ENCODE measurements around the gene TTC32. TPM values are rescaled to one million over a fixed set of nuclear protein-coding genes. Genes with fewer than 3 reads are reported as not detected.
A peak's percentile ranks its signal among the peaks of the same experiment; 100 is the strongest.

The TTC32 gene
- polyA plus RNA-seq, 4 donors: 11.6 to 21.7 (median 18.3) TPM

- Histone ChIP-seq H3K27me3 (ENCODE audit: control insufficient read depth in 3 of 3, insufficient read depth in 3 of 3, low read length in 3 of 3) (no peaks in the 10 kb centered on the region), H3K27ac (ENCODE audit: low read depth in 1 of 3, low read length in 2 of 3) (no peak overlapping the region), H3K4me1 (ENCODE audit: control insufficient read depth in 3 of 3, insufficient read depth in 2 of 3, low read depth in 1 of 3, low read length in 2 of 3) (no peaks in the 10 kb centered on the region), H3K4me3 (ENCODE audit: low read depth in 1 of 3, low read length in 3 of 3) (no peak overlapping the region), H3K36me3 (ENCODE audit: control insufficient read depth in 3 of 3, insufficient read depth in 2 of 3, low read depth in 1 of 3, low read length in 3 of 3) (peaks cover 0 to 22% (median 0%) of the 10 kb centered on the region in 3 donors), H3K9me3 (ENCODE audit: control insufficient read depth in 2 of 2, insufficient read depth in 1 of 2, low read depth in 1 of 2, low read length in 1 of 2) (no peaks in the 10 kb centered on the region)
- DNase-seq (no peak), FAIRE-seq (no peak)
- 77 to 87% (median 78%) methylated on average over 4 of the region's 4 CpGs for WGBS, 3 donors
Measured at GRCh38 chr2:19876751-19877150, 25.0 kb downstream of the TTC32 start.

GRCh38 chr2:19875280-19875679 is 26.5 kb downstream of the TTC32 start:
- Histone ChIP-seq H3K4me3 (ENCODE audit: low read depth in 1 of 3, low read length in 3 of 3) (no peak overlapping the region), H3K27me3 (ENCODE audit: control insufficient read depth in 3 of 3, insufficient read depth in 3 of 3, low read length in 3 of 3) (no peaks in the 10 kb centered on the region), H3K36me3 (ENCODE audit: control insufficient read depth in 3 of 3, insufficient read depth in 2 of 3, low read depth in 1 of 3, low read length in 3 of 3) (peaks cover 0 to 27% (median 0%) of the 10 kb centered on the region in 3 donors), H3K9me3 (ENCODE audit: control insufficient read depth in 2 of 2, insufficient read depth in 1 of 2, low read depth in 1 of 2, low read length in 1 of 2) (no peaks in the 10 kb centered on the region), H3K27ac (ENCODE audit: low read depth in 1 of 3, low read length in 2 of 3) (no peak overlapping the region), H3K4me1 (ENCODE audit: control insufficient read depth in 3 of 3, insufficient read depth in 2 of 3, low read depth in 1 of 3, low read length in 2 of 3) (no peaks in the 10 kb centered on the region)
- DNase-seq (no peak), FAIRE-seq (no peak)
- 93 to 97% (median 97%) methylated on average over 1 of the region's 1 CpG for WGBS, 3 donors

- Histone ChIP-seq H3K36me3 (ENCODE audit: control insufficient read depth in 3 of 3, insufficient read depth in 2 of 3, low read depth in 1 of 3, low read length in 3 of 3) (peaks cover 0 to 25% (median 0%) of the 10 kb centered on the region in 3 donors), H3K27me3 (ENCODE audit: control insufficient read depth in 3 of 3, insufficient read depth in 3 of 3, low read length in 3 of 3) (no peaks in the 10 kb centered on the region), H3K4me3 (ENCODE audit: low read depth in 1 of 3, low read length in 3 of 3) (no peak overlapping the region), H3K27ac (ENCODE audit: low read depth in 1 of 3, low read length in 2 of 3) (no peak overlapping the region), H3K4me1 (ENCODE audit: control insufficient read depth in 3 of 3, insufficient read depth in 2 of 3, low read depth in 1 of 3, low read length in 2 of 3) (no peaks in the 10 kb centered on the region), H3K9me3 (ENCODE audit: control insufficient read depth in 2 of 2, insufficient read depth in 1 of 2, low read depth in 1 of 2, low read length in 1 of 2) (no peaks in the 10 kb centered on the region)
- no peak for DNase-seq
- FAIRE-seq: no peak
- 87 to 93% (median 87%) methylated on average over 3 of the region's 3 CpGs for WGBS, 3 donors
Measured at GRCh38 chr2:19874726-19875125, 27.1 kb downstream of the TTC32 start.

- no peaks in the 10 kb centered on the region for H3K27me3 ChIP-seq (ENCODE audit: control insufficient read depth in 3 of 3, insufficient read depth in 3 of 3, low read length in 3 of 3)
- WGBS, 3 donors: 78 to 85% (median 82%) methylated on average over 5 of the region's 5 CpGs
- H3K27ac ChIP-seq (ENCODE audit: low read depth in 1 of 3, low read length in 2 of 3): no peak overlapping the region
- no peak for FAIRE-seq
- peaks cover 0 to 16% (median 0%) of the 10 kb centered on the region in 3 donors for H3K36me3 ChIP-seq (ENCODE audit: control insufficient read depth in 3 of 3, insufficient read depth in 2 of 3, low read depth in 1 of 3, low read length in 3 of 3)
- H3K4me3 ChIP-seq (ENCODE audit: low read depth in 1 of 3, low read length in 3 of 3): no peak overlapping the region
- no peak for DNase-seq
- H3K4me1 ChIP-seq (ENCODE audit: control insufficient read depth in 3 of 3, insufficient read depth in 2 of 3, low read depth in 1 of 3, low read length in 2 of 3): peaks cover 0 to 14% (median 0%) of the 10 kb centered on the region in 3 donors
- no peaks in the 10 kb centered on the region for H3K9me3 ChIP-seq (ENCODE audit: control insufficient read depth in 2 of 2, insufficient read depth in 1 of 2, low read depth in 1 of 2, low read length in 1 of 2)
Measured at GRCh38 chr2:19873014-19873413, 28.8 kb downstream of the TTC32 start.

GRCh38 chr2:19872302-19872701 is 29.5 kb downstream of the TTC32 start:
- Histone ChIP-seq H3K4me3 (ENCODE audit: low read depth in 1 of 3, low read length in 3 of 3) (no peak overlapping the region), H3K27ac (ENCODE audit: low read depth in 1 of 3, low read length in 2 of 3) (no peak overlapping the region), H3K36me3 (ENCODE audit: control insufficient read depth in 3 of 3, insufficient read depth in 2 of 3, low read depth in 1 of 3, low read length in 3 of 3) (peaks cover 0 to 16% (median 0%) of the 10 kb centered on the region in 3 donors), H3K27me3 (ENCODE audit: control insufficient read depth in 3 of 3, insufficient read depth in 3 of 3, low read length in 3 of 3) (no peaks in the 10 kb centered on the region), H3K9me3 (ENCODE audit: control insufficient read depth in 2 of 2, insufficient read depth in 1 of 2, low read depth in 1 of 2, low read length in 1 of 2) (no peaks in the 10 kb centered on the region), H3K4me1 (ENCODE audit: control insufficient read depth in 3 of 3, insufficient read depth in 2 of 3, low read depth in 1 of 3, low read length in 2 of 3) (peaks cover 0 to 14% (median 0%) of the 10 kb centered on the region in 3 donors)
- FAIRE-seq (no peak), DNase-seq (no peak)
- WGBS, 3 donors: 79 to 80% (median 80%) methylated on average over 3 of the region's 3 CpGs

- WGBS, 3 donors: 95 to 100% (median 96%) methylated on average over 2 of the region's 2 CpGs
- Histone ChIP-seq H3K4me3 (ENCODE audit: low read depth in 1 of 3, low read length in 3 of 3) (no peak overlapping the region), H3K36me3 (ENCODE audit: control insufficient read depth in 3 of 3, insufficient read depth in 2 of 3, low read depth in 1 of 3, low read length in 3 of 3) (peaks cover 0 to 15% (median 0%) of the 10 kb centered on the region in 3 donors), H3K27ac (ENCODE audit: low read depth in 1 of 3, low read length in 2 of 3) (no peak overlapping the region), H3K9me3 (ENCODE audit: control insufficient read depth in 2 of 2, insufficient read depth in 1 of 2, low read depth in 1 of 2, low read length in 1 of 2) (no peaks in the 10 kb centered on the region), H3K4me1 (ENCODE audit: control insufficient read depth in 3 of 3, insufficient read depth in 2 of 3, low read depth in 1 of 3, low read length in 2 of 3) (peaks cover 0 to 14% (median 0%) of the 10 kb centered on the region in 3 donors), H3K27me3 (ENCODE audit: control insufficient read depth in 3 of 3, insufficient read depth in 3 of 3, low read length in 3 of 3) (no peaks in the 10 kb centered on the region)
- DNase-seq (no peak), FAIRE-seq (no peak)
Measured at GRCh38 chr2:19871836-19872235, 29.9 kb downstream of the TTC32 start.

- FAIRE-seq: no peak
Measured at GRCh38 chr2:19870792-19871191, 31.0 kb downstream of the TTC32 start.

GRCh38 chr2:19868701-19869580 is 32.8 kb downstream of the TTC32 start:
- H3K9me3 ChIP-seq (ENCODE audit: control insufficient read depth in 2 of 2, insufficient read depth in 1 of 2, low read depth in 1 of 2, low read length in 1 of 2): no peaks in the 10 kb centered on the region
- H3K27me3 ChIP-seq (ENCODE audit: control insufficient read depth in 3 of 3, insufficient read depth in 3 of 3, low read length in 3 of 3): no peaks in the 10 kb centered on the region
- no peak for FAIRE-seq
- peaks cover 0 to 10% (median 0%) of the 10 kb centered on the region in 3 donors for H3K36me3 ChIP-seq (ENCODE audit: control insufficient read depth in 3 of 3, insufficient read depth in 2 of 3, low read depth in 1 of 3, low read length in 3 of 3)
- peaks cover 0 to 14% (median 0%) of the 10 kb centered on the region in 3 donors for H3K4me1 ChIP-seq (ENCODE audit: control insufficient read depth in 3 of 3, insufficient read depth in 2 of 3, low read depth in 1 of 3, low read length in 2 of 3)
- peak overlapping the region in 1 of 3 donors; percentile 45 for H3K27ac ChIP-seq (ENCODE audit: low read depth in 1 of 3, low read length in 2 of 3)
- WGBS, 3 donors: 19 to 24% (median 20%) methylated on average over 42 to 52 of the region's 52 CpGs
- H3K4me3 ChIP-seq (ENCODE audit: low read depth in 1 of 3, low read length in 3 of 3): peak overlapping the region; percentile 42 to 71 (median 58)
- DNase-seq: peak; percentile 38 to 91

More at GRCh38 chr2:19870792-19871191, 31.0 kb downstream of the TTC32 start:
- no peak for DNase-seq
- Histone ChIP-seq H3K27ac (ENCODE audit: low read depth in 1 of 3, low read length in 2 of 3) (no peak overlapping the region), H3K4me3 (ENCODE audit: low read depth in 1 of 3, low read length in 3 of 3) (no peak overlapping the region), H3K27me3 (ENCODE audit: control insufficient read depth in 3 of 3, insufficient read depth in 3 of 3, low read length in 3 of 3) (no peaks in the 10 kb centered on the region), H3K4me1 (ENCODE audit: control insufficient read depth in 3 of 3, insufficient read depth in 2 of 3, low read depth in 1 of 3, low read length in 2 of 3) (peaks cover 0 to 14% (median 0%) of the 10 kb centered on the region in 3 donors), H3K36me3 (ENCODE audit: control insufficient read depth in 3 of 3, insufficient read depth in 2 of 3, low read depth in 1 of 3, low read length in 3 of 3) (peaks cover 0 to 10% (median 0%) of the 10 kb centered on the region in 3 donors), H3K9me3 (ENCODE audit: control insufficient read depth in 2 of 2, insufficient read depth in 1 of 2, low read depth in 1 of 2, low read length in 1 of 2) (no peaks in the 10 kb centered on the region)
- WGBS, 3 donors: 69 to 83% (median 78%) methylated on average over 4 of the region's 4 CpGs

All from small intestine (tissue), 7 donors.